AG09319 (cell line): ENCODE results near the gene MATCAP1.
A peak's percentile ranks its signal among the peaks of the same experiment; 100 is the strongest.

Experiments used
- DNase-seq: peaks from one replicate; pipeline ENCODE4 v3.0.0-alpha.2; 2010; ENCODE audit warnings: low read depth; ENCODE audit errors: extremely low read depth
- CTCF ChIP-seq: IDR thresholded peaks from 2 replicates; pipeline ENCODE4 v1.5.1; 2011; ENCODE audit warnings: low read depth, mild to moderate bottlenecking, inconsistent platforms, low read length, moderate library complexity

MATCAP1 gene

GRCh38 chr16:67183627-67184452 is at the start of gene MATCAP1:
Gene MATCAP1, minus strand, starts transcription at chr16:67183963. Its CDS starts 3,353 bp downstream, at chr16:67180610.
- TF ChIP-seq CTCF, result no peak
- DNase-seq, result peak; percentile 93

DNA sequence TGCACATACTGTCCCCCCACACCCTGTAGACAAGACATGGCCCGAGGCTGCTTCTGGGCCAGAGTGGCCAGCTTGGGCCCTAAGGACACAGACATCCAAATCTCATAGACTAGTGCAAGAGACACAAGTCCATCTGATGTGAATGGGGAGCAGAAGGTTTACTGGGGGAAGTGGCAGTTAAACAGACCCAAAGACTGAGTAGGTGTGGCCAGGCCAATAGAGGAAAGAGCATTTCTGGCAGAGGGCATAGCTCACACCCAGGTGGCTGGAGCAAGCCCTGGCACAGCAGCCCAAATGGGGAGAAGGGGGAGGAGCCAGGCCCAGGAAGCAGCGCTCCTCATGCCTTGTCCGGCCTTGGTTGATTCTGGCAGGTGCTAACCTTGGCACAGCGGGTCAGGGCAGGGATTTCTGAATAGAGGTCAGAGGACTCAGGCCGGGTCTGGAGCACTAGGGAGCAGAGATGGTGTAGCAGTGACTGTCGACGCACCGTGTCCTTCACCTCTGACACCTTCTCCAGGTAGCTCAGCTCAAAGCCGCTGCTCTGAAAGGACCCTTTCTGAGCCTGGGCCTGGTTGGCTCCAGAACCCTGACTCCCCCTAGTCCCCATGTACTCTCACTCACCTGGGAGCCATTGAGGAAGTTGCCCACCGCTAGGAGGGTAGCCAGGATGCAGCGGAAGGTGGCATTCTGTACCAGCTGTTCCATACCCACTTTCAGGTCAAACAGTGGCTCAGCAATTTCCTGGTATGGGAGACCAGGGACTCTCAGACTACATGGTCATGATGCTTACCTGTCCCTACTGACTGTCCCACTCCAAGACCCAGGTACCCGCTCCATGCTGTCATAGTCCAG is 47.3 kb upstream of the MATCAP1 start:
- no peak for TF ChIP-seq CTCF
- DNase-seq, result no peak

DNA sequence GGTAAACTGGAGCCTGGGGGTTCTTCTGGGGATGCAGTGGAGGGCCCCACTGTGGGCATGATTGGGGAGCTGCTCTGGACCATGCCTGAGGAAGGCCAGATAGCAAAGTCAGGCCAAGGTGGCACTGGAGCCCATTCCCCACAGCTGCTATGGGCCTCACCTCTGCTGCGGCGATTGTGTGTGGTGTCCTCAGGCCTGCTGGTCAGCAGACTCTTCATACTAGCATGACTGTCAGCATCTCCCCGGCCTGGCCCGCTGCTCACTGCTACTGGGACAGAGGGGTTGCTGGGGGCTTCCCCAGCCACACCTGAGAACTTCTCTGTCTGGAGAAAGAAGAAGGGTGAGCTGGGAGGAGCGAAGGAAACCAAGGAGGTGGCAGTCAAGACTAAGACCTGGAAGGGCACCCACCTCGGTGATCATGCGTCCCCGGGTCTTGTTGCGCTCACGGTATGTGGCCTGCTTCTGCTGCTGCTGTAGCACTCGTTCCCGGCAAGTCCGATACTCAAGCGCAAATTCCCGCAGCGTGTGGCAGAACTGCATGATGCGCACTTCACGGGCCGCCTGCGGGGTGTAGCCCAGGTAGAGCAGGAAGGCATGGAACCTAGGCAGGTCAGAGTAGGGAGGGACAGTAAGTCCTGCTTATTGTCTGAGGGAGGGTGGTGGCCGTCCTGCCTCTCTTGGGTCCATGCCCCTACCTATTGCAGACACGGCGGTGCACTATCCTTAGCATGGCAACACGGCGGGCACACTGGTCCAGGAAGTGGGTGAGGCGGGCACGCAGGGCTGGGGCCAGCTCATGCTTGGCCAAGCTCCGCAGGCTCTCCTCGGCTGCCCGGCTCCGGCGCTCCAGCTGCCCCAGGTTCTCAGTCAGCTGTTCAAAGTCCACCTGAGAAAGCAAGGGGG is 46.4 kb upstream of the MATCAP1 start:
- no peak for TF ChIP-seq CTCF
- no peak for DNase-seq

GRCh38 chr16:67228905-67229304 is 45.1 kb upstream of the MATCAP1 start:
- no peak for DNase-seq
- TF ChIP-seq CTCF, result no peak

GRCh38 chr16:67228034-67228785 is 44.4 kb upstream of the MATCAP1 start:
- no peak for DNase-seq
- no peak for TF ChIP-seq CTCF

- DNase-seq, result no peak
- TF ChIP-seq CTCF, result no peak
Measured at GRCh38 chr16:67227567-67227921, 43.8 kb upstream of the MATCAP1 start.
